Skeletal muscle tissue (tissue), 4 donors: ENCODE measurements around the gene SERGEF. TPM values are rescaled to one million over a fixed set of nuclear protein-coding genes. Genes with fewer than 3 reads are reported as not detected.

Experiments used
- H3K27ac ChIP-seq: one replicate; pipeline ENCODE4 v1.7.0; 2013; ENCODE audit warnings: mild to moderate bottlenecking, low read depth, low read length, inconsistent platforms
- H3K27me3 ChIP-seq, 3 donors: one replicate each; pipeline ENCODE4 v1.7.0; 2013; ENCODE audit warnings: low read length in 3 of 3; ENCODE audit not compliant: control insufficient read depth in 3 of 3, insufficient read depth in 3 of 3
- H3K36me3 ChIP-seq, 3 donors: one replicate each; pipeline ENCODE4 v1.7.0; 2013; ENCODE audit warnings: low read length in 3 of 3; ENCODE audit not compliant: control insufficient read depth in 3 of 3, insufficient read depth in 3 of 3
- H3K4me1 ChIP-seq, 3 donors: one replicate each; pipeline ENCODE4 v1.7.0; 2013; ENCODE audit warnings: low read length in 3 of 3, mild to moderate bottlenecking in 3 of 3; ENCODE audit not compliant: control insufficient read depth in 3 of 3, insufficient read depth in 3 of 3
- H3K4me3 ChIP-seq, 3 donors: one replicate each; pipeline ENCODE4 v1.7.0; 2013; ENCODE audit warnings: low read length in 3 of 3
- H3K9ac ChIP-seq, 3 donors: one replicate each; pipeline ENCODE4 v1.7.0; 2013; ENCODE audit warnings: low read length in 3 of 3, mild to moderate bottlenecking in 3 of 3, moderate library complexity in 2 of 3, low read depth in 1 of 3
- H3K9me3 ChIP-seq, 3 donors: one replicate each; pipeline ENCODE4 v1.7.0; 2013; ENCODE audit warnings: low read length in 3 of 3; ENCODE audit not compliant: control insufficient read depth in 3 of 3
- total RNA-seq: library from RNA; depleted of rRNA; stranded (reverse); fragments of >200 nt; gene quantifications from one replicate; pipeline ENCODE4 v1.2.3, GENCODE V29; 2014
- donor health status: Osteomylitis.

SERGEF gene
- total RNA-seq, 1 donor from 2014 or later, result 16.2 TPM

DNA sequence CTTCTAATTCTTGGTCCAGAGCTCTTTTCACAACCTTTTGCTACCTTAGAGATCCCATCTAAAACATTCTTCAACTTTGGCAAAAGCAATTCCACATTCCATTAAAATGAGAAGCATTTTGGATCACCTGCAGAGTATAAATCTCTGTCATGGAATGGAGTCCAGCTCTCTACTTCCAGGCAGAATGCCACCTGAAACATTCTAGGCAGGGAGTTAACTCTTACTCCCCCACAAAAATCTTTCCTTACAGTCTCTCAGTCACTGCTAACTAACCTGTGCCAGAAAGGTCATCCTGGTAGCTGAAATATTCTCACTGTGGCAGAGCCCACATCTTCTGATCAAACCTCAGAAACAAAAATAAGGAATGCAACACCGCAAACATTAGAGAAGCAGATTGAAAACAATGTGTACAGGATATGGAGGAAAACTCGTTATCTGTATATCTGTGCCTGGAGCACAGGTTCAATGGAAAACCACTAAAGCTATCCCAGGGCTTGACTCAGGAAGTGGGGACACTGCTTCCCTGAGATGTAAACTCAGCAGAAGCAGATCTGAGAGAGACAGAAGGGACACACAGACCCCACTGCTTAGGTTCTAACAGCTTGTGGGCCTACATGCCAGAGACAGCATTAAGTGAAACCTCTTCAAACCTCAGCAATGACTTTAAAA lies 199.3 kb downstream of the SERGEF start:
- H3K27me3 ChIP-seq, result no peaks in the 10 kb centered on the region
- H3K36me3 ChIP-seq, result no peaks in the 10 kb centered on the region
- no peak overlapping the region for H3K9ac ChIP-seq
- H3K9me3 ChIP-seq, result no peaks in the 10 kb centered on the region
- H3K4me1 ChIP-seq, result peaks cover 43 to 55% (median 50%) of the 10 kb centered on the region in 3 donors
- H3K4me3 ChIP-seq, result no peak overlapping the region
- peak overlapping the region; percentile 8 for H3K27ac ChIP-seq

DNA sequence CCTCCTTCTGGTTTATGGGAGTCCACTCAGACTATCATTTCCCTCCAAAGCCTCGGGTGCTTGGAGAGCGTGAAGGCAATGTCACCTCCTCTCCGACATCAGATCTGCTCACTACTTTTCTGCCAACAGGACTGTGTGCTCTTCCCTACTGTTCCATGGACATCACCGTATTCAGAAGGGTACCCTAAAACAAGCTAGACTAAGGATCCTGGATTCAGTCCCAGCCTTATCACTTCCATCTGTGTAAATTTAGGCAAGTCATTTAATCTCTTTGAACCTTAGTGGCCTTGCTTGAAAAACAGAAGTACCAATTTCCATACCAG lies 200.0 kb downstream of the SERGEF start:
- Histone ChIP-seq H3K4me1 (peaks cover 43 to 55% (median 50%) of the 10 kb centered on the region in 3 donors), H3K36me3 (no peaks in the 10 kb centered on the region), H3K4me3 (no peak overlapping the region), H3K9ac (no peak overlapping the region), H3K27ac (peak overlapping the region; percentile 8), H3K9me3 (no peaks in the 10 kb centered on the region), H3K27me3 (no peaks in the 10 kb centered on the region)

- Histone ChIP-seq H3K9ac (peak overlapping the region in 1 of 3 donors; percentile 4), H3K4me3 (no peak overlapping the region), H3K9me3 (no peaks in the 10 kb centered on the region), H3K36me3 (no peaks in the 10 kb centered on the region), H3K4me1 (peaks cover 43 to 55% (median 50%) of the 10 kb centered on the region in 3 donors), H3K27me3 (no peaks in the 10 kb centered on the region), H3K27ac (peak overlapping the region; percentile 8)
These were observed 200.6 kb downstream of the SERGEF start for GRCh38 chr11:17812091-17812864.

DNA sequence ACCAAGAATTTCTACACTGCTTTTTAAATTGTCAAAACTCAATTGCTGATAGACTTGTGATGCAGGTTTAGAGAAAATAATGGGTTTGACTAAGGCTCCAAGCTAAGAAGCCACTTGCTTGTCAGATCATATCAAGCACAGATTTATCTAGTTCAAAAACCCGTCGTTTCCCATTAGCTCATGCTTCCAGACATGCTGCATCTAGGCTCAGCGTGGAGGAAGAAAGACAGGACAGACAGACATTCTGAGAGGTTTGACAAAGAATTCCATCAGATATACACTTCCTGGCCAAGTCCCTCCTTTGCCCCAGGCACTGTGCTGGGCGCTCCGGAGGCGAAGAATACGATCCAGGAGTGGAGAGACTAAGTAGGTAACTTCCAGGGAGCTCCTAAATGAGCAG lies 201.5 kb downstream of the SERGEF start:
- Histone ChIP-seq H3K4me1 (peaks cover 43 to 56% (median 52%) of the 10 kb centered on the region in 3 donors), H3K9me3 (no peaks in the 10 kb centered on the region), H3K36me3 (no peaks in the 10 kb centered on the region), H3K27ac (no peak overlapping the region), H3K4me3 (no peak overlapping the region), H3K27me3 (no peaks in the 10 kb centered on the region), H3K9ac (no peak overlapping the region)

DNA sequence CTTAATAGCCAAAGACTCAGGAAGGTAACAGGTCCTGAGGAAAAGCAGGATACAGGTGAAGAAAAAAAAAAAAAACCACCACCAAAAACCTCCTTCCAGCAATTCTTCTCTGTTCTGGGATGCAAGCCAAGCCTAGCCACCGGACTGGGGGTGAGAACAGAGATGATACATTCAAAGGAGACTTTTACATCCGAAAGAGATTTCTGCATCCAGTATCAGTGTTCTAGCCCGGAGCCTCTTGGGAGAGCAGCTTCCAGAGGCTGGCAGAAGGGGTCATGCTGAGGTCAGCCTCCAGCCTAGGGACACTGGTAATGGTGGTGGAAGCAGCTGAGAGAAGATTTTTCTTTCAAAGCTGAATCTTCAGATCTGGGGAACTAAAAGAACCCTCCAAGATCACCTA lies 202.1 kb downstream of the SERGEF start:
- H3K27ac ChIP-seq, result no peak overlapping the region
- no peaks in the 10 kb centered on the region for H3K27me3 ChIP-seq
- H3K4me1 ChIP-seq, result peaks cover 40 to 62% (median 50%) of the 10 kb centered on the region in 3 donors
- no peaks in the 10 kb centered on the region for H3K36me3 ChIP-seq
- H3K4me3 ChIP-seq, result no peak overlapping the region
- no peaks in the 10 kb centered on the region for H3K9me3 ChIP-seq
- no peak overlapping the region for H3K9ac ChIP-seq

DNA sequence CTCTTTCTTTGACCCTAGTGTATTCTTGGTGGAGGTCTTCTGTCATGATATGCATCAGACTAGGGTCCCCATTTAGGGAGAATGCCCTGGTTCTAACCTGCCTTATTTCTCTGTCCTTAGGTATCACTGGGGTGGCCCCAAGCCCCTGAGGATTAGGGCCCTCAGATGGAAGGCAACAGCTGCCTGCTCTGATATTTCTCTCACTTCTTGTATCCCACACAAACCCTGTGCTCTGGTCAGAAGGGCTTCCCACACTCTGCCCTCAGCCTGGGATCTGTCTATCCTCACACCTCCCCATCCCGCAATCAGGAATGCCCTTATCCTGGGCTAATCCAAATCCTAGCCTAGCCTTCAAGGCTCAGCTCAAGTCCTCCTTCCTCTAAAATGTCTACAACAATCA lies 202.8 kb downstream of the SERGEF start:
- Histone ChIP-seq H3K27ac (no peak overlapping the region), H3K9me3 (no peaks in the 10 kb centered on the region), H3K4me1 (peaks cover 40 to 68% (median 53%) of the 10 kb centered on the region in 3 donors), H3K36me3 (no peaks in the 10 kb centered on the region), H3K4me3 (no peak overlapping the region), H3K9ac (no peak overlapping the region), H3K27me3 (no peaks in the 10 kb centered on the region)

- Histone ChIP-seq H3K36me3 (no peaks in the 10 kb centered on the region), H3K9me3 (no peaks in the 10 kb centered on the region), H3K27me3 (no peaks in the 10 kb centered on the region), H3K4me3 (no peak overlapping the region), H3K4me1 (peaks cover 20 to 43% (median 36%) of the 10 kb centered on the region in 3 donors), H3K27ac (no peak overlapping the region), H3K9ac (no peak overlapping the region)
These were observed 205.8 kb downstream of the SERGEF start for GRCh38 chr11:17807034-17807433.

DNA sequence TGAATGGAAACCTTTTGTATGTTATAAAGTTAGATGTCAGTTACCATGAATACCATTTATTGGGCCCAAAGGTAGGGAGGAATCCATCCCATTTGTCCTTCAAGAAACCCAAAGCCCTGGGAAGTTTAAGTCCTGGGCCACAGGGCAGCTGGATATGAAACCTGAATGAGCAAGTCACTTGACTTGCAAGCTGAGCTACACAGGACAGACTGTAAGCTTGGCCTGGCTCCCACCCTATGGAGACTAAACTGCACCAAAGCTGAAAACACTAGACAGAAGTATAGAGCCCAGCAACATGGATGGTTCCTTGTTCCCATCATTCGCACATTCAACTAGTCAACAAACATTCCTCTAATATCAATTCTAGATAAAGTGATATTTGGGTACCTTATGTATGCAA lies 207.0 kb downstream of the SERGEF start:
- Histone ChIP-seq H3K27me3 (no peaks in the 10 kb centered on the region), H3K4me1 (peaks cover 9 to 32% (median 25%) of the 10 kb centered on the region in 3 donors), H3K4me3 (no peak overlapping the region), H3K9ac (no peak overlapping the region), H3K9me3 (no peaks in the 10 kb centered on the region), H3K27ac (no peak overlapping the region), H3K36me3 (no peaks in the 10 kb centered on the region)

GRCh38 chr11:17805043-17805442 lies 207.8 kb downstream of the SERGEF start:
- Histone ChIP-seq H3K4me3 (no peak overlapping the region), H3K27me3 (no peaks in the 10 kb centered on the region), H3K4me1 (peaks cover 4 to 28% (median 24%) of the 10 kb centered on the region in 3 donors), H3K9ac (no peak overlapping the region), H3K27ac (no peak overlapping the region), H3K9me3 (no peaks in the 10 kb centered on the region), H3K36me3 (no peaks in the 10 kb centered on the region)

- Histone ChIP-seq H3K27ac (no peak overlapping the region), H3K36me3 (no peaks in the 10 kb centered on the region), H3K4me3 (no peak overlapping the region), H3K4me1 (peaks cover 3 to 33% (median 30%) of the 10 kb centered on the region in 3 donors), H3K9ac (no peak overlapping the region), H3K27me3 (no peaks in the 10 kb centered on the region), H3K9me3 (no peaks in the 10 kb centered on the region)
These were observed 209.0 kb downstream of the SERGEF start for GRCh38 chr11:17803754-17804334.
